Smooth muscle cell (in vitro differentiated cells): ENCODE results near the gene LAMB4. TPM values are rescaled to one million over a fixed set of nuclear protein-coding genes. Genes with fewer than 3 reads are reported as not detected.
A peak's percentile ranks its signal among the peaks of the same experiment; 100 is the strongest.

Experiments
- DNase-seq: peaks from one replicate; lab custom pipeline; 2025; ENCODE audit not compliant: unreplicated experiment; lab: John Stamatoyannopoulos, UW
- H2AFZ ChIP-seq: fragments of 200-600 bp; sonication (generic); 2 replicates; pipeline ENCODE4 v1.6.0; 2016; ENCODE audit warnings: antibody characterized with exemption, low read depth, mild to moderate bottlenecking
- H3F3A ChIP-seq: fragments of 200-600 bp; sonication (generic); 2 replicates; pipeline ENCODE4 v1.6.0; 2017; ENCODE audit warnings: antibody characterized with exemption, low read depth
- H3K27ac ChIP-seq: fragments of 200-600 bp; sonication (generic); 2 replicates; pipeline ENCODE4 v1.5.1; 2016; ENCODE audit warnings: low read depth, mild to moderate bottlenecking
- H3K27me3 ChIP-seq: fragments of 200-600 bp; sonication (generic); 2 replicates; pipeline ENCODE4 v1.6.1; 2016; ENCODE audit warnings: low read depth, mild to moderate bottlenecking
- H3K36me3 ChIP-seq: fragments of 200-600 bp; sonication (generic); 2 replicates; pipeline ENCODE4 v1.5.1; 2016; ENCODE audit warnings: low read depth
- H3K4me1 ChIP-seq: fragments of 200-600 bp; sonication (generic); 2 replicates; pipeline ENCODE4 v1.5.1; 2016; ENCODE audit warnings: low read depth
- H3K4me2 ChIP-seq: fragments of 200-600 bp; sonication (generic); 2 replicates; pipeline ENCODE4 v1.6.0; 2016; ENCODE audit warnings: mild to moderate bottlenecking
- H3K4me3 ChIP-seq: fragments of 200-600 bp; sonication (generic); 2 replicates; pipeline ENCODE4 v1.5.1; 2016; ENCODE audit warnings: mild to moderate bottlenecking
- H3K79me2 ChIP-seq: fragments of 200-600 bp; sonication (generic); 2 replicates; pipeline ENCODE4 v1.6.0; 2016; ENCODE audit warnings: low read depth, mild to moderate bottlenecking
- H3K9ac ChIP-seq: fragments of 200-600 bp; sonication (generic); 2 replicates; pipeline ENCODE4 v1.6.0; 2016; ENCODE audit warnings: low read depth
- H3K9me3 ChIP-seq: fragments of 200-600 bp; sonication (generic); replicated peaks from 2 replicates; pipeline ENCODE4 v1.5.1; 2016; ENCODE audit warnings: low read depth
- H4K20me1 ChIP-seq: fragments of 200-600 bp; sonication (generic); 2 replicates; pipeline ENCODE4 v1.6.0; 2016; ENCODE audit warnings: low read depth
- CTCF ChIP-seq: fragments of 200-600 bp; sonication (generic); IDR thresholded peaks from 2 replicates; pipeline ENCODE4 v1.5.1; 2017; ENCODE audit warnings: borderline replicate concordance, mild to moderate bottlenecking, antibody characterized with exemption; ENCODE audit not compliant: insufficient read depth, poor library complexity, severe bottlenecking
- WGBS: methylation state at CpG from one replicate; pipeline ENCODE4 v1.1.7; 2016; ENCODE audit warnings: low lambda C conversion rate; 5-methylcytosine and 5-hydroxymethylcytosine counted together
- polyA plus RNA-seq: library from polyadenylated mRNA; unstranded; fragments of >200 nt; fragmentation: Nextera tagmentation; extraction: Ambion mirVana; gene quantifications from 2 replicates; pipeline ENCODE4 v1.2.1, GENCODE V29; 2016
- total RNA-seq: library from RNA; depleted of rRNA; stranded (reverse); fragments of >200 nt; gene quantifications from 2 replicates; pipeline ENCODE4 v1.2.3, GENCODE V29; 2014

Gene LAMB4
- total and polyA plus RNA-seq, 2 experiments from 2014 or later, result 0.06 to 0.67 TPM

GRCh38 chr7:108045669-108046068, 84.5 kb downstream of the LAMB4 start:
- Histone ChIP-seq H3K9ac (no peak overlapping the region), H3K36me3 (no peaks in the 10 kb centered on the region), H3K4me2 (no peak overlapping the region), H3F3A (no peaks in the 10 kb centered on the region), H3K4me3 (no peak overlapping the region), H3K27me3 (no peaks in the 10 kb centered on the region), H3K79me2 (no peaks in the 10 kb centered on the region), H3K27ac (no peak overlapping the region), H4K20me1 (no peaks in the 10 kb centered on the region), H2AFZ (peak overlapping the region; percentile 49), H3K9me3 (no peaks in the 10 kb centered on the region), H3K4me1 (no peaks in the 10 kb centered on the region)
- no peak for DNase-seq
- 70% methylated on average over 1 of the region's 1 CpG for WGBS
- no peak for TF ChIP-seq CTCF

- H3K36me3 ChIP-seq, result no peaks in the 10 kb centered on the region
- no peaks in the 10 kb centered on the region for H3F3A ChIP-seq
- H3K27ac ChIP-seq, result no peak overlapping the region
- H3K4me1 ChIP-seq, result no peaks in the 10 kb centered on the region
- no peak overlapping the region for H3K4me3 ChIP-seq
- H3K79me2 ChIP-seq, result no peaks in the 10 kb centered on the region
- DNase-seq, result no peak
- 26% methylated on average over 1 of the region's 1 CpG for WGBS
- no peaks in the 10 kb centered on the region for H3K27me3 ChIP-seq
- TF ChIP-seq CTCF, result no peak
- H4K20me1 ChIP-seq, result no peaks in the 10 kb centered on the region
- H3K4me2 ChIP-seq, result no peak overlapping the region
- H3K9me3 ChIP-seq, result no peaks in the 10 kb centered on the region
- H3K9ac ChIP-seq, result no peak overlapping the region
- peak overlapping the region; percentile 49 for H2AFZ ChIP-seq
Measured at GRCh38 chr7:108045154-108045553, 85.0 kb downstream of the LAMB4 start.

- no peaks in the 10 kb centered on the region for H3K27me3 ChIP-seq
- H3K9ac ChIP-seq, result no peak overlapping the region
- H3K79me2 ChIP-seq, result no peaks in the 10 kb centered on the region
- no peaks in the 10 kb centered on the region for H3K9me3 ChIP-seq
- WGBS, result 94% methylated on average over 2 of the region's 2 CpGs
- no peaks in the 10 kb centered on the region for H3F3A ChIP-seq
- H3K4me3 ChIP-seq, result no peak overlapping the region
- no peak for DNase-seq
- H3K4me2 ChIP-seq, result no peak overlapping the region
- no peak for TF ChIP-seq CTCF
- H4K20me1 ChIP-seq, result no peaks in the 10 kb centered on the region
- H3K4me1 ChIP-seq, result no peaks in the 10 kb centered on the region
- peak overlapping the region; percentile 9 for H2AFZ ChIP-seq
- H3K27ac ChIP-seq, result no peak overlapping the region
- no peaks in the 10 kb centered on the region for H3K36me3 ChIP-seq
Measured at GRCh38 chr7:108044345-108044744, 85.8 kb downstream of the LAMB4 start.

- TF ChIP-seq CTCF, result no peak
- H3K9ac ChIP-seq, result no peak overlapping the region
- H3K27me3 ChIP-seq, result no peaks in the 10 kb centered on the region
- no peak for DNase-seq
- H3K79me2 ChIP-seq, result no peaks in the 10 kb centered on the region
- H3K36me3 ChIP-seq, result no peaks in the 10 kb centered on the region
- H3K4me1 ChIP-seq, result peaks cover 3% of the 10 kb centered on the region
- H3K27ac ChIP-seq, result no peak overlapping the region
- no peak overlapping the region for H3K4me2 ChIP-seq
- no peaks in the 10 kb centered on the region for H3F3A ChIP-seq
- H3K9me3 ChIP-seq, result no peaks in the 10 kb centered on the region
- H2AFZ ChIP-seq, result no peak overlapping the region
- H4K20me1 ChIP-seq, result no peaks in the 10 kb centered on the region
- no peak overlapping the region for H3K4me3 ChIP-seq
Measured at GRCh38 chr7:108038986-108039385, 91.2 kb downstream of the LAMB4 start.
